Measurements from ENCODE around the gene PVRIG.
"Not testable (repeated sequence)": the region's sequence is repeated elsewhere in the genome, so short reads cannot be mapped to it uniquely, and the experiment has no call there.

Gene PVRIG

DNA sequence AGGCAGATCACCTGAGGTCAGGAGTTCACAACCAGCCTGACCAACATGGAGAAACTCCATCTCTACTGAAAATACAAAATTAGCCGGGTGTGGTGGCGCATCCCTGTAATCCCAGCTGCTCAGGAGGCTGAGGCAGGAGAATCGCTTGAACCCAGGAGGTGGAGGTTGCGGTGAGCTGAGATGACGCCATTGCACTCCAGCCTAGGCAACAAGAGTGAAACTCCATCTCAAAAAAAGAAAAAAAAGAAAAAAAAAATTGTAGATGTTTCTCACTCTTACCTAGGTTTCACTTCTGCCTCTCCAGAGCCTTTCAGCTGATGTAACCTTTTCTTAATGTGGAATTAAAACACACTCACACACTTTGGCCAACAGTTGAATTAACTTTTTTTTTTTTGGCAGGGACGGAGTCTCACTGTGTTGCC is 23.8 kb upstream of the PVRIG start:
- DNase-seq: not testable (repeated sequence)

DNA sequence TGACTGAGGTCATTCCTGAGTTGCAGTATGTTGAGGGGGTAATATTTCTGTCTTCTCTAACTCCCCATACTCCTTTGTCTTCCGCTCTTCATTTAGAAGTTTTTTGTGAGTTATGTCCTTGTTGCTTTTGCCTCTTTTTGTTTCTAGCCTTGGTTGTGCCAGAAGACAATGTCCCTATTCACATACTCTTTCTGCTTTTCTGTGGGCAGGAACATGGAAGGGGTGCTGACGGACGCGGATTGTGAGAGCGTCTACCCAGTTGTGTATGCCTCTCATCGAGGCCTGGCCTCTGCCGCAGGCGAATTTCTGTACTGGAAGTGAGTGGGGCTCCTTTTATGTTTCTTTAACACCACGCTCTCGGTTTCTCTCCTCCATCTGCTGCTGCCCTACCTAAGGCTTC is 21.5 kb upstream of the PVRIG start:
- no peak for DNase-seq

DNA sequence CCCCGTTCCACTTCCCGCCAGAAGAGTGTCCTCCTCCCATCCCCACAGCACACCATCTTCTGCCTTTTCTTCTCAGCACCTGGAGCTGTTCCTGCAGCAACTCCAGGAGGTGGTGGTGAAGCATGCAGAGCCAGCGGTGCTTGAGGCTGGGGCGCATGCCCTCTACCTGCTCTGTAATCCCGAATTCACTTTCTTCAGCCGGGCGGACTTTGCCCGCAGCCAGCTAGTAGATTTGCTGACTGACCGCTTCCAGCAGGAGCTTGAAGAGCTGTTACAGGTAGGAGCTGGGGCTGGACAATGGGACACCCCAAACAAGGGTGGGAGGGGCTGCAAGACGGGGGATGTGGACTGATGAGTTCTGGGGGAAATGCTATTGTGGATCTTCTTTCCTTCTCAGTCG is 19.1 kb upstream of the PVRIG start:
- DNase-seq: no peak

DNA sequence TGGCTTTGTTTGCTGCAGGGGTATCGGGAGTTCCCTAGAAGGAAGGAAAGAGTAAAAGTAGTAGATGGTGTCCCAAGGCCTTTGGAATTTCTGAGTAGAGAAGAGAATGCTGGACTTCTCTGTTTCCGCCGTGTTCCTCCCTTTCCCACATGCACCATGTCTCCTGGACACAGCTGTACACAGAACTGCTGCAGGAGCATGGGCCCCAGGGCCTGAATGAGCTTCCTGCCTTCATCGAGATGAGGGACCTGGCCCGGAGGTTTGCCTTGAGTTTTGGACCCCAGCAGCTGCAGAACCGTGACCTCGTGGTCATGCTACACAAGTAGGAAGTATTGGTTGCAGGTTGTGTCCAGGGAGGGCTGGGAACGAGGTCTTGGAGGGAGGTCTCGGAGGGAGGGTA is 15.3 kb upstream of the PVRIG start:
- no peak for DNase-seq

DNA sequence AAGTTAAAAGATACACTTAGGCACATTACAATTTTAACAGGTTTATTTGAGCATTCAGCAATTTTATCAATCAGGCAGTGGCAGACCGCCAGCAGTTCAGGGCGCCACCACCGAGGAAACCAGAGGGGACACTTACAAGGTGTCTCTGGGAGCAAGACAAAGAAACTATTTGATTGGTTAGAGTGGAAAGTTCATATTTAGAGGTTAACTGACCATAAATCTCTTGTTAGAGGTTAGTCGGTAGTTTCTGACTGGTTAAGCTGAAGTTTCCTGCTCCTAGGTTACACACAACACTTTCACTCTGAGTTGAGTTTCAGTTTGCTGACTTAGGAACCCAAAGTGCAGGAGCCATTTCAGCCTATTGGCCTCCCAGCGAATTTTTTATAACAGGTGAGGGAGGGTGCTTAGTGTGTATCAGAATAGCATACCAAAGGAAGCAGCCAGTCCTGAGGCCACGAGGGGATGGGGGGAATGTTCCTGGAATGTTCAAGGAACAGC is 10.8 kb upstream of the PVRIG start:
- no peak for DNase-seq

DNA sequence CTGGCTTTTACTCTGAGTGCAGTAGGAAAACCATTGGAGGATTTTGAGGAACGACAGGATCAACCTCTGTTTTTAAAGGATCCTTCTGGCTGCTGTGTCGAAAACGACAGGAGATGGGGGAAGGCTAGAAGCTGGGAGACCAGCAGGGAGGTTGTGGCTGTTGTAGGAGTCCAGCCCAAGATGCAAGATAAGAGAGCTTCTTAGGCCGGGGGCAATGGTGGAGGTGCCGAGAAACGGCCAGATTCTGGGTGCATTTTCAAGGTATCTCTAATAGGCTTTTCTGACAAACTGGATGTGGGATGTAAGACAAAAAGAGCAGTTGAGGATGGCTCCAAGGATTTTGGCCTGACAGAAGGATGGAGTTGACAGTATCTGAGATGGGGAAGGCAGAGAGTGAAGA is 10.3 kb upstream of the PVRIG start:
- DNase-seq: no peak

DNA sequence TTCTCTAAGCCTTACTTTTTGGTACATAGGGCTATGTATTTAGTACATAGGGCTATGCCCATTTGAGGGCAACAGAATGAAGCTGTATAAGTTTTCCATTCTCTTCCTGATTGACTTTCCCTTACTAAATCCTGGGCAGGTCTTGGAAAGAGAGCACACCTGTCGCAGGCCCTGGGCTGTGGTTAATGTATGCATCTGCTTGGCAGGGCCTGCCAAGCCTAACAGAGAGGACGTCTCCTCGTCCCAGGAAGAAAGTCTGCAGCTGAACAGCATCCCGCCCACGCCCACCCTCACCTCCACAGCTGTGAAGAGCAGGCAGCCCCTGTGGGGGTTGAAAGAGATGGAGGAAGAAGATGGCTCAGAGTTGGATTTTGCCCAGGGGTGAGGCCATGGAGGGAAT is 8.9 kb upstream of the PVRIG start:
- no peak for DNase-seq

DNA sequence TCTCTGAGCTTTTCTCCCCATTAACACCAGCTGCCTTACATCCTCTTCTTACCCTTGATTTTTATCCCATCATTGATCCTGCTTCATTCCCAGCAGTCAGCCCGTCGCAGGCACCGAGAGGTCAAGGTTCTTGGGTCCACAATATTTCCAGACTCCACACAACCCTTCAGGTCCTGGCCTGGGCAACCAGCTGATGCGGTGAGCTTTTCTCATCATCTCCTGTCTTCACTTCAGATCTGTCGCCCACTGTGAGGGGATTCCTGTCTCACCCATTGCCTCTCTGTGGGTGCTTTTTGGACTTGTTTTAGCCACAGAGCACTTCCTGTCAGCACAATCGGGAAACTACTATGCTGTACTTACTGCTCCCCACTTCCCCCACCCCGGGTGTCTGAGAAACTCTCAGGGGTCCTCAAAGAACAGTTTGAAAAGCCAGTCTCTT is 8.4 kb upstream of the PVRIG start:
- DNase-seq: no peak

DNA sequence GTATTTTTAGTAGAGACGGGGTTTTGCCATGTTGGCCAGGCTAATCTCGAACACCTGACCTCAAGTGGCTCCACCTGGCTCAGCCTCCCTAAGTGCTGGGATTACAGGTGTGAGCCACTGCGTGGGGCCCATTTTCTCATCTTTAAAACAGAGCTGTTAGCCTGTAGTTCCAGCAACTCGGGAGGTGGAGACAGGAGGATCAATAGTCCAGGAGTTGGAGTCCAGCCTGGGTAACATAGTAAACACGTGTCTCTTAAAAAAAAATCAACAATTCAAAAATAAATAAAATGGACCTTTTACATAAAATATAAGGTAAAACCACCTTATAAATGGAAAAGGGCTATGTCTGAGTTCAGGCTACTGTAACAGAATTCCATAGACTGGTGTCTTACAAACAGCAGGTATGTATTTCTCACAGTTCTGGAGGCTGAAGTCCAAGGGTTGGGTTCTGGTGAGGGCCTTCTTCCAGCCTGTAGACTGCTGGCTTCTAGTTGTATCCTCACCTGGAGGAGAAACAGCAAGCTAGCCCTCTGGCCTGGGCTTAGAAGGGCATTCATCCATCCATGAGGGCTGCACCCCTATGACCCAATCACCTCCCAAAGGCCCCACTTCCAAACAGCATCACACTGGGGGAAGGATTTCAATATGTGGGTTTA is 7.0 kb upstream of the PVRIG start:
- DNase-seq: no peak

DNA sequence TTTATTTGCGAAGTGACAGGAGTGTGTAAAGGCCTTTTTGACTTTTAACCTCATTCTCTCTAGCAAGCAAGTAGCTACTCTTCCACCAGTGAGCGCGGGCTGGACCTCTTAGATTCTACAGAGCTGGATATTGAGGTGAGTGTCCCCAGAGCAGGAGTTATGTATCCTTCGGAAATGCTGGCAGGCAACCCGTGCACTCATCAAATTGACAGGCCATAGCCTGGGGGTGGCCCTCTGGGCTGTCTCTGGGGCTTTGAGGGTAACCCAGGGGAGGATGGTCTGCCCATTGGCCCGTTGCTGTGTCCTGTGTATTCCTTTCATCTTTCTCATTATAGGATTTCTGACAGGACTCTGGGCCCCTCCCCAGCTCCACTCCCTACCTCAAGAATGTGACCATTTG is 6.1 kb upstream of the PVRIG start:
- no peak for DNase-seq

DNA sequence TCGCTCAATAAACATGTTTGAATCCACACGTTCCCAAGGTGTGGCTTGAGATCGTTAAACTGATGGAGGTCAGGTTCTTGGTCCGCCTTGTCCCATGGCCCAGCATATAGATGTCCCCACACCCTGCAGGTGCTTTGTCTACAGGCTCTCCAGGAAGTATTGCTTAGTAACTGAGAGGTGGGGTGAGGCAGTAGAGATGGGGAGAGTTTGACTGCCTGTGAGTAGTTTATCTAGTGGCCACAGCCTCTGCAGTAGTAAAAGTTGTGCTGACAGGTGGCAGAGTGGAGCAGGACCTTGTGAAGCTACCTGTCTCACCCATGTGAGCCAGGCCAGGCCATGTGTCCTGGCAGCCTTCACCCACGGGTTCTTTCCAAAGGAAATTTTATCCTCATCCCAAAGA is 5.4 kb upstream of the PVRIG start:
- DNase-seq: not testable (repeated sequence)

DNA sequence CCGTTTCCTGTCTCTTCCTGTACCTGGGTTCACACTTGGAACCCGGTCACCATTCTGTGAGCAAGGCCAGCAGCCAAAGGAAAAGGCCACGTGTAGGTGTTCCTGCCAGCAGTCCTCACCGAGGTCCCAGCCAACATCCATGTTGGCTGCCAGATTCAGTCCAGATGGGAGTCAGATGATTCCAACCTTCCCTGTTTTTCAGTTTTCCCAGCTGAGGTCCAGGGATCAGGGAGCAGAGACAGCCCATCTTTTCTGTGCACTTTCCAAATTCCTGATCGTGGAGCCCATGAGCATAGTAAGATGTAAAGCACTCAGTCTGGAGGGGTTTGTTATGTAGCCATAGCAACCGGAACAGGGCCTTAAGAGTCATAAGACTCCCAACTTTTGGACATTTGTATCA is 3.9 kb upstream of the PVRIG start:
- DNase-seq: no peak

DNA sequence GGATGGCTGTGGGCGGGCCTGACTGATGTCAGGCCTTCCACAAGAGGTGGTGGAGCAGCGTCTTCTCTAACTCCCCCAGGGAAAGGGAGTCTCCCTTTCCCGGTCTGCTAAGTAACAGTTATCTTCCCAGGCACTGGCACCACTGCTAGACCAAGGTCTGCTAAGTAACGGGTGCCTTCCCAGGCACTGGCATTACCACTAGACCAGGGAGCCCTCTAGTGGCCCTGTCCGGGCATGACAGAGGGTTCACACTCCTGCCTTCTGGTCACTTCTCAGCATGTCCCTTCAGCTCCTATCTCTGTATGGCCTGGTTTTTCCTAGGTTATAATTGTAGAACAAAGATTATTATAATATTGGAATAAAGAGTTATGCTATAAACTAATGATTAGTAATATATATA is 1.8 kb upstream of the PVRIG start:
- DNase-seq: peak; percentile 67

DNA sequence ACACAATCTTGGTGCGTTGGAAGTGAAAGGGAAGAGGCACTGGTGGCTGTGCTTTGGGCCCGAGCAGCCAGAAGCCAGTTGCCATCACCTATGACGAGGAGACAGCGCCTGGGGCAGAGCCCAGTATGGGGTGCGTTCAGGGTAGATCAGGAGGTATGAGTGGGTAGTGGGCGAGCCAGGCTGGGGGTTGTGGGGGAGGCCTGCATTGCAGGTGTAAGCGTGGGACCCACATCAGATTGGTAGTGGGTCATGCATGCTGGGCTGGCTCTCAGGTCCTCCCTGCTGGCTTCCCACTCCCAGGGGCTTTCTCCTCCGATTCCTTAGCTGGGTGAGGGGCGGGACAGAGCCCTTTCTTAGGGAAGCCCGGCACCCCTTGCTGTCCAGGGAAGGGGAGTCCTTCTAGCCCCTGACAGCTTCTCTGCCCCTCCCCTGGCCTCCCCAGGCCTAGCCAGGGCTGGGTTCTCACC is 445 bp upstream of the PVRIG start:
- DNase-seq: no peak

DNA sequence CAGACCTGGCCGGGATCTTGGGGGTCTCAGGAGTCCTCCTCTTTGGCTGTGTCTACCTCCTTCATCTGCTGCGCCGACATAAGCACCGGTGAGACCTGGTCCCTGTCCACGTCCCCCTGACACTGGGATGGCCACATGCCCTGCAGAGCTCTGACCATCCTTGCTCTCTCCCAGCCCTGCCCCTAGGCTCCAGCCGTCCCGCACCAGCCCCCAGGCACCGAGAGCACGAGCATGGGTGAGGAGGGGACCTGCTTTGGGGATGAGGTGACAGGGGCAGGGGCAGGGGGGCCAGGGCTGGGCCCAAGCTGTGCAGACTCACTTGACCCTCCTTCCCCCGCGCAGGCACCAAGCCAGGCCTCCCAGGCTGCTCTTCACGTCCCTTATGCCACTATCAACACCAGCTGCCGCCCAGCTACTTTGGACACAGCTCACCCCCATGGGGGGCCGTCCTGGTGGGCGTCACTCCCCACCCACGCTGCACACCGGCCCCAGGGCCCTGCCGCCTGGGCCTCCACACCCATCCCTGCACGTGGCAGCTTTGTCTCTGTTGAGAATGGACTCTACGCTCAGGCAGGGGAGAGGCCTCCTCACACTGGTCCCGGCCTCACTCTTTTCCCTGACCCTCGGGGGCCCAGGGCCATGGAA is 959 bp downstream of the PVRIG start:
- DNase-seq: no peak

DNA sequence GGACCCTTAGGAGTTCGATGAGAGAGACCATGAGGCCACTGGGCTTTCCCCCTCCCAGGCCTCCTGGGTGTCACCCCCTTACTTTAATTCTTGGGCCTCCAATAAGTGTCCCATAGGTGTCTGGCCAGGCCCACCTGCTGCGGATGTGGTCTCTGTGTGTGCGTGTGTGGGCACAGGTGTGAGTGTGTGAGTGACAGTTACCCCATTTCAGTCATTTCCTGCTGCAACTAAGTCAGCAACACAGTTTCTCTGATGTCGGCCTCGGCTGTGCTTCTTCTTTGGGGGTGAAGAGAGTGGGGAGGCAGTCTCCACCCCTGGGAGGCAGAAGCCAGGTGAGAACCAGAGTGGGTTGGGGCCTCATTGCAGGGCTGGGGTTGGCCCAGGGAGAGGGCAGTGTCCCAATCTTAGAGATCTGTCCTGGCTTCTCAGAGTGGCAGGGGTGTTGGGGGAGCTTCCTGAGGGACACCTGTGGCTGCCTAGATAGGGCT is 1.5 kb downstream of the PVRIG start:
- no peak for DNase-seq

DNA sequence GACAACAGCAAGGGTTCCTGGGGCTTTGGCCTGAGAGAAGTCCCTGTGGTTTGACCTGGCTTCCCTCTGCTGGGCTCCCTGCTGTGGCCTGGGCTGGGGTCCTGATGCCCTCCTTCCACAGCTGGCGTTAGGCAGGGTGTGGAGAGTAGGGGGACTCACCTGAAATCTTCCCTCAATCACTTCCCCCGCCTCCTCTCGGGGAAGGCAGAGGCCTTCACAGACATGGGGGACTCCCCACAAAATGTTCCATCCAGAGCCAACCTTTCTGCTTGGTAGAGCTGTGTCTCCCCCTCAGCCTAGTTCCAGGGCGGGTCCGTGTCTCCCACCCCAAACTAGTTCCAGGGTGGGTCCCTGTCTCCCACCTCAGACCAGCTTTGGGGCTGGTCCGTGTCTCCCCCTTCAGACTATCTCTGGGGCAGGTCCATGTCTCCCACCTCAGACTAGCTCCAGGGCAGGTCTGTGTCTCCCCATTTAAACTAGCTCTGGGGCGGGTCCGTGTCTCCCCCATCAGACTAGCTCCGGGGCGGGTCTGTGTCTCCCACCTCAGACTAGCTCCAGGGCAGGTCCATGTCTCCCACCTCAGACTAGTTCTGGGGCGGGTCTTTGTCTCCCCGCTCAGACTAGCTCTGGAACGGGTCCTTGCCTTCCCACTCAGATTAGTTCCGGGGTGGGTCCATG is 2.2 kb downstream of the PVRIG start:
- no peak for DNase-seq

DNA sequence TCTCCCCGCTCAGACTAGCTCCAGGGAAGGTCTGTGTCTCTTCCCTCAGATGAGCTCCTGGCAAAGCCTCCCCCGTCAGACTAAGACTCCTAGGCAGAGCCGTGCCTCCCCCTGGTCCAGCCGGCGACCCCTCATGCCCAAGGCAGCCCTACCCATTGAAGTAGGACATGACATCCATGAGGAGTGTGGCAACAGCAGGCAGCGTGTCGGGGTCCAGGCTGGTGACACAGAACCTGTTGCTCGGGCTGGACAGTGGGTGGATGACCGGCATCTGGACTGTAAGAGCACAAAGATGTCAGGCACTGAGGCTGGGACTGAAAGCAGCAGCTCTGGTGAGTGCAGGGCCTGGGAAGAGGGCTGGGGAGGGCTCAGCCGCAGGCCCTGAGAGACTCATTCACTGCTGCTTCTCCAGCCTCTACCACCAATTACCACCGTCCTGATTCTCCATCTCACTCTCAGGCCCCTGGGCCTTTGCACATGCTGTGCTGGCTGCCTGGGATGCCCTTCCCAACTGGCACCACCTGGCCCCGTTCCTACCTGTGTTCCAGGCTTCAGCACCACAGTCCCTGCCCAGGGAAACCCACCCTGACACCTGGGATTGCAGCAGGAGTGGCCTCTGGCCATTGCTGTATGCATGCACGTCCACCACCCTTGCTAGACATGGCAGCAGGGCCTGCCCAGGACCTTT is 2.8 kb downstream of the PVRIG start:
- DNase-seq: no peak

DNA sequence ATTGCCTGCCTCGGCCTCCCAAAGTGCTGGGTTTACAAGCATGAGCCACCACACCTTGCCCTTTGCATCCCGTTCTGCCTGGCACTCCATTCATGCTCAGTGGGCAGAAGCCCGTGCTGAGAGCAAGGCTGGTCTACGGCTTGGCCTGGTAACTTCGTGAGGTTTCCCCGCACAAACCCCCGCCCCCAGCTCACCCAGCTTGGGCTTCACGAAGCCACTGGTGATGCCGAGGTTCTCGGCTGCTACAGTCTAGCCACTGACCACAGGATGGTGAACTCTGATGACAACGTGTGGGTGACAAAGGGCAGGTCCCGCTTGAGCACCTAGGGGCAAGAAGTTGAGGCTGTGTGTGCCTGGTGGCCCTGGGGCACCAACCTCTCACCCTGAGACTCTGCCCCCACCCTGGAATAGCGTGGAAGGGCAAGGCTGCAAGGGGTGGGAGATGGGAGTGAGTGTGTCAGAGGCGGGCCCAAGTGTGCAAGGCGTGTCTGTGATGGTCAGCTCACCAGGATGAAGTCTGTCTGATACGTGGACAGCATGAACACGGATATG is 3.7 kb downstream of the PVRIG start:
- not testable (repeated sequence) for DNase-seq

DNA sequence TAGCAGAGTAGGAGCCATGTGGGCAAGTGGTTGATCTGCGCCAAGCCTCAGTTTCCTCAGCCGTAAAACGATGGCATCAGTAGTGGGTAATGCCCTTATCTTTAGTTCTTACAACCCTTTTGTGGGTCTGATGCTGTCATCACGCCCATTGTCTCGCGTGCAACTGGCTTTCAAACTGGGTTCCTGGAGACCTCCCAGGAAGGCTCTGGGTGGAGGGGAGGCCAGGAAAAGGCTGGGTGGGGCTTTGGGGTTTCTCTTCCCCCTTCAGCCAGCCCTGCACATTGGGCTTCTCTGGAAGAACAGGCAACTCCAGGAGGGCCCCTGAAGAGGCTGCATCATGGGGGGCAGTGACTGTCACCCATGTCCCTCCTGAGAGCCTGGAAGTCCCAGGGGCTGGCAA is 5.1 kb downstream of the PVRIG start:
- not testable (repeated sequence) for DNase-seq

DNA sequence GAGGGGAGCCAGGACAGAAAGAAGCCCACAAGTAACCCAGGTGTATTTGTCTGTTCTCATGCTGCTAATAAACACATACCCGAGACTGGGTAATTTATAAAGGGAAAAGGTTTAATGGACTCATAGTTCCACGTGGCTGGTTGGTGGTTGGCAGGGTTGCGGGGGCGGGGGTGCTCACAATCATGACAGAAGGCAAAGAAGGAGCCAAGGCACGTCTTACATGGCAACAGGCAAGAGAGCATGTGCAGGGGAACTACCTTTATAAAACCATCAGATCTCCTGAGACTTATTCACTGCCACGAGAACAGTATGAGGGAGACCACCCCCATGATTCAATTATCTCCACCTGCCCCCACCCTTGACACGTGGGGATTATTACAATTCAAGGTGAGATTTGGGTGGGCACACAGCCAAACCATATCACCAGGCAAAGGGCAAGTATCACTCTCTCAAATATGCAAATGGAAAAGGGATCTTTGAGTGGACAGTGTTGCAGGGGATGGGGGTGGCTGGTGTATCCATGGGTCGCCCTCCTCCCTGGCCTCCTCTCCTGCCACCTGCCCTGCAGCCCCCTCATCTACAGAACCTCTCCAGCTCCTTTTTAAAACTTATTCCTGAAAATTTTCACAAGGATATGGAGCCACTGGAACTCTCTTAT is 15.0 kb downstream of the PVRIG start:
- DNase-seq: not testable (repeated sequence)

DNA sequence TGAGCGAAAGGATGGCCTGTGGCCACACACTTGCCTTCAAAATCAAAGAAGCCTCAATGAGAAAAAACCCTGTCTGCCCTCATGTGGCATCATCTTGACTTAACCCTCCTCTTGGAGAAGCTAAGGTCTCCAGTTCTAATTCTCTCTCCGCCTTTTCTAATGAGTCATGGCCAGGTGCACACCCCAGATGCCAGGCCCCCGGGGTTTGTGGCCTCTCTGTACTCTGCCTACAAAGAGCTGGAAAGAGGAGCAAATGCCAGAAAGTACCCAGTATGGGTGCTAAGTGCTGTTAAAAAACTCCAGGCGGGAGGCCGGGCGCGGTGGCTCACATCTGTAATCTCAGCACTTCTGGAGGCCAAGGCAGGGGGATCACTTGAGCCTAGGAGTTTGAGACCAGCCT is 20.2 kb downstream of the PVRIG start:
- not testable (repeated sequence) for DNase-seq
